Activated naive CD8-positive, alpha-beta T cell treated with anti-CD3 and anti-CD28 coated beads, Interleukin-2, amount 50 U/mL, for 24 hours (primary cell): ENCODE measurements around the gene ABI1.

Experiments
- ATAC-seq: fragments of 150-1000 bp; cut with Tn5 transposase; one replicate; pipeline ENCODE4 v1.10.0; 2021
- DNase-seq: peaks from one replicate; pipeline ENCODE4 v3.0.0; 2021
- H3K27ac Mint-ChIP-seq: one replicate; pipeline ENCODE4 v1.8.0; 2021; ENCODE audit warnings: mild to moderate bottlenecking, mixed read lengths
- H3K27me3 Mint-ChIP-seq: one replicate; pipeline ENCODE4 v1.8.0; 2021; ENCODE audit warnings: mixed read lengths
- H3K36me3 Mint-ChIP-seq: one replicate; pipeline ENCODE4 v1.8.0; 2021; ENCODE audit warnings: low read depth, mixed read lengths
- H3K4me1 Mint-ChIP-seq: one replicate; pipeline ENCODE4 v1.8.0; 2021; ENCODE audit warnings: mixed read lengths
- H3K4me3 Mint-ChIP-seq: one replicate; pipeline ENCODE4 v1.8.0; 2021; ENCODE audit warnings: mild to moderate bottlenecking, moderate library complexity, mixed read lengths
- H3K9me3 Mint-ChIP-seq: one replicate; pipeline ENCODE4 v1.8.0; 2021; ENCODE audit warnings: mixed read lengths

ABI1 gene

DNA sequence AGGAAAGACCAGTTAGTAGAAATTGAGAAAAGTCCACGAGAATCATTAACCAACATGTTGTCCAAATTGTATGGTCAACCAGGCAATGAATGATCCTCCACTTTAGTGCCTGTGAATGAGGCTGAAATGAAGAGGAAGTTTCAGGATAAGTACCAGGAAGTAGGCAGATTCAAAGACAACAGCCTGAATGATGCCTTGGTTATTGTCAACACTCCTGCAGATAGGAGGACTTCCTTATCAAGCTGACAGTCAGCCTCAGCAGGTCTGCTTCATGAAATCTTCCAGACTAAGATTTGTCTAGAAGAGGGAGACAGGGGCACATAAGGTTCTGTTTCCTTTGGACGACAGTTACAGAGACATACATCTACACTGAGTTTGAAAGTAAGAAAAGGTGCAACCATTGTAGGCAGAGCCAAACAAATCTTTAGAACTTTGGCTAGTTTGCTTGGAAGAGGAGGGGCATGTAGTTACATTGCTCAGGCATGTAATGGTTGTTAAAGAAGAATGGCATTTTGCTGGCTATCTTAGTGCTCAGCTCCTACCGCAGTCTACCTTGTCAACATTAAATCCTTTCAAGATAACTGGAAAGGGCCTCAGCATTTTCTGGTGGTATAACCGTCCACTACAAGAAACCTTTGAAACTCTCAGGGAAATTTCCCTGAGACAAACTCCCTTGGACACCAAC is 81.4 kb downstream of the ABI1 start:
- Mint-ChIP-seq H3K36me3 (no peaks in the 10 kb centered on the region), H3K27me3 (no peaks in the 10 kb centered on the region), H3K4me1 (peaks cover 74% of the 10 kb centered on the region), H3K4me3 (no peak overlapping the region), H3K27ac (no peak overlapping the region), H3K9me3 (no peaks in the 10 kb centered on the region)
- DNase-seq, result no peak
- no peak for ATAC-seq

DNA sequence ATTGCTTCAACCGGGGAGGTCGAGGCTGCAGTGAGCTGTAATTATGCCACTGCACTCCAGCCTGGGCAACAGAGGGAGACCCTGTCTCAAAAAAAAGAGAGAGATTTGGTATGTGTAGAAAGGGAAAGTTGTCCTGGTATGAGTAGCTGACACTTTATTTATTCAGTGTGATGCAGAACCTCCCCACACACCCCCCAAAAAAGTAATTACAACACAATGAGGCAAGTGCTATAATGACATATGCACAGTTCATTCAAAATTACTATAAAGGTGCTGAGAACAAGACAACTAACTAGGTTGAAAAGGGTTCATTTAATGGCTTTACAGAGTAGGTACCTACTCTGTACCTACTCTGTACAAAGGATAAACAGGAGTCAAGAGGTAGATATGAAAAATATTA is 83.1 kb downstream of the ABI1 start:
- Mint-ChIP-seq H3K4me1 (peaks cover 69% of the 10 kb centered on the region), H3K27me3 (no peaks in the 10 kb centered on the region), H3K4me3 (no peak overlapping the region), H3K27ac (no peak overlapping the region), H3K36me3 (no peaks in the 10 kb centered on the region), H3K9me3 (no peaks in the 10 kb centered on the region)
- ATAC-seq (no peak), DNase-seq (no peak)

DNA sequence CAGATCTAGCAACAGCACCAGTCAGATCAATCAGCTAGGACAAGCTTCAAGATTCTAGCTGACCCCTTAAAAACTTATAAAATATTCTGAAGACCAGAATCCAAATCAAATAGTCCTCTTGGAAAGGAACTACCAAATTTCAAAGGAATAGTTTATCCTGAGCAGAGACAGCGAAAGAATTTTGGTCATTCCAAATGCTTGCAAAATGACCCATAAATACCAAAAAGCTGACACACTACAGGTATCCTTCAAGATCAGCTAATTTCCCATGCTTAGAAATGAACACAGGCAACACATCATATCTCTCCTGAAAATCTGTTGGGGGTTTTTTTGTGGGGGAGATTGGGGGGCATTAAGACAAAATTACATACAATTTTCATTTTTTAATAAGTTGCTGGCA is 84.5 kb downstream of the ABI1 start:
- H3K9me3 Mint-ChIP-seq, result no peaks in the 10 kb centered on the region
- H3K4me1 Mint-ChIP-seq, result peaks cover 57% of the 10 kb centered on the region
- H3K27ac Mint-ChIP-seq, result no peak overlapping the region
- DNase-seq (no peak), ATAC-seq (no peak)
- H3K27me3 Mint-ChIP-seq, result no peaks in the 10 kb centered on the region
- H3K4me3 Mint-ChIP-seq, result no peak overlapping the region
- H3K36me3 Mint-ChIP-seq, result no peaks in the 10 kb centered on the region

DNA sequence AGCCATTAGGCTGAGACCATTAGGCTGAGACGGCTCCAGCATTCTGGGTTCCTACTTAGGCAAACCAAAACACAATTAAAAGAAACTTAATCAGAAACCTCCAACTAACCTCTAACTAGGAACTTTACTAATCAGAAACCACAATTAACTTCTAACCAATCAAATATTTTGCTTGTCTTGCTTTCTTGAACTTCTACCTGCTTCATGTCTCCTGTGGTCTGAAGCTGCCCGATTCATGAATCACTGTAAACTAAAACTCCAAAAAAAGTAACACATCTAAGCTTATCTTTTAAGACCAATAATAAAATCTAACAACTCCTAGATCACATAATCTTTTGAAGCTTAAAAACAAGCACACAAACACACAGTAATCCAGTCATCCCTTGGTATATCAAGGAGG is 87.1 kb downstream of the ABI1 start:
- DNase-seq (no peak), ATAC-seq (no peak)
- peaks cover 3% of the 10 kb centered on the region for H3K36me3 Mint-ChIP-seq
- no peaks in the 10 kb centered on the region for H3K9me3 Mint-ChIP-seq
- no peak overlapping the region for H3K27ac Mint-ChIP-seq
- no peaks in the 10 kb centered on the region for H3K27me3 Mint-ChIP-seq
- H3K4me1 Mint-ChIP-seq, result peaks cover 38% of the 10 kb centered on the region
- no peak overlapping the region for H3K4me3 Mint-ChIP-seq

DNA sequence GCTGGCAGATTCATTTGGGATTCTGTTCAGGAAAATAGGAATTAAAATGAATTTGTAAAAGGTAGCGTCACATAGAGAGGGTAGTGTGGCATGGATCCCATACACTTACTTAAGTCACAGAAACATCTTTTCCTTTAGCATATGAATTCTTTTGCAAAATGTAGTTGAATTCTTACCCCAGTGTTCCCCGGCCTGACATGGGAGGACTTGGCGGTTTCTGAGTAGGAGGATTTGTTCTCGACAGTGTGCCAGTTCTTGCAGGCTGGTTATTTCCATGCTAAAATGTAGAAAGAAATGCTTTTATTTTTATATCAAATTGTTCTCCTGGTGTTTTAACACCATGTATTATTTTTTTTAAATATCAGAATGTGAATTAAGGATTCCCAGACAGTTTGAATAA is 90.7 kb downstream of the ABI1 start:
- no peaks in the 10 kb centered on the region for H3K9me3 Mint-ChIP-seq
- H3K4me3 Mint-ChIP-seq, result no peak overlapping the region
- H3K36me3 Mint-ChIP-seq, result peaks cover 5% of the 10 kb centered on the region
- no peak overlapping the region for H3K27ac Mint-ChIP-seq
- ATAC-seq, result no peak
- no peak for DNase-seq
- H3K4me1 Mint-ChIP-seq, result peaks cover 20% of the 10 kb centered on the region
- H3K27me3 Mint-ChIP-seq, result no peaks in the 10 kb centered on the region

DNA sequence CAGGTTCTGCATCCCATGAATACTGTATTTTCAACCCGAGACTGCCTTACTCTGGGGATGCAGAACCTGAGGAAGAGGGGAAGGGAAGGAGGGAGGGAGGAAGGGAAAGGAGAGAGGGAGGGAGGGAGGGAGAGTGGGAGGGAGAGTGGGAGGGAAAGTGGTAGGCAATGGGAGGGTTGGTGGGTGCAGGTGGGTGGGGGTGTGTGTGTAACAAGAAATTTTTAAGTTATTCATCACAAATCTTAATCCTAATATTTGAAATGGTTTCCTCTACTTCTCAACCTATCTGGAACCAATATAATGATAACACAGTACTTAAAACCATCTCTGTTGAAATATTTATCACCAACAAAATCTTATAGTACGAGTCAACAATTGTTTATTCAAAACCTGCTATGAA is 95.2 kb downstream of the ABI1 start:
- no peak for DNase-seq
- Mint-ChIP-seq H3K27ac (no peak overlapping the region), H3K4me1 (peaks cover 3% of the 10 kb centered on the region), H3K4me3 (no peak overlapping the region), H3K9me3 (no peaks in the 10 kb centered on the region), H3K27me3 (no peaks in the 10 kb centered on the region), H3K36me3 (peaks cover 17% of the 10 kb centered on the region)
- no peak for ATAC-seq

DNA sequence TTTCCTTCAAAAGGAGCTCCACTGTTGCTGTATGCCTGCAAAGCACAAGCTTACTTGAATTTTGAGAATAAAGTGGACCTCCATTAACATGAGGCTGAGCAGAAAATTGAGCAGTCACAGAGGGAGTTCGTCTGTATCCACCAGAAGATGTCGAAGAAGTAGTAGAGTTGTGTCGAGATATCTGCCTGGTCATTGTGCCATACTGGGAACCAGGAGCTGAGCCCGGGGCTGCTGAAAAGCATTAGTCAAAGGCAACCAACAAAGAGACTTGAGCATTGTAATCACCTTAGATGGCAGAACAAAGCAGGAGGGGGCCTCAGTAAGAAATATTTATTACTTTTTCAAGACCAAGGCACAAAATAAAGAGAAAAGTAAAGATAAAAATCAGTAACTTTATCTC is 101.8 kb downstream of the ABI1 start:
- Mint-ChIP-seq H3K27ac (peak overlapping the region; percentile 1), H3K4me1 (peaks cover 7% of the 10 kb centered on the region), H3K9me3 (no peaks in the 10 kb centered on the region), H3K27me3 (no peaks in the 10 kb centered on the region), H3K36me3 (peaks cover 22% of the 10 kb centered on the region), H3K4me3 (no peak overlapping the region)
- no peak for DNase-seq
- no peak for ATAC-seq

DNA sequence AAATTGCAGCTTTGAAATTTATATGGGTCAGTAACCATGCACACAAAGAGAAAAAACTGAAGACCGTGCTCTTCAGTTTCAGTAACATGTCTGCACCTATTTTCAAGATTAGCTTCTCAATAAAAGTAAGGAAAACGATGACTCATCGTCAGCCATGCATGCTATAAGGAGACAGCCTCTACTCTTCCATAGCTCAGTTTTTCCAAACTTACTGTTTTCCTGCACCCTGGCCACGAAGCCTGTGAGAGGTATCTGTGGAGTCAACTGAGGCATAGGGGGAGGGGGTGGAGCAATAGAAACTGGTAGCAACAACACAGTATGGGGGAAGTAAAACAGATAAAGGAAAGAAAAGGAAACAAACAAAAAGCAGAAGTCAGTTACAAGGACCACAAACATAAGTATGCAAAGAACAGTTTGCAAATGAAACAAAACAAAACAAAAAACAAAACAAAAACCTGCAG is 105.3 kb downstream of the ABI1 start:
- H3K9me3 Mint-ChIP-seq, result no peaks in the 10 kb centered on the region
- H3K27ac Mint-ChIP-seq, result peak overlapping the region; percentile 74
- no peak overlapping the region for H3K4me3 Mint-ChIP-seq
- peaks cover 5% of the 10 kb centered on the region for H3K4me1 Mint-ChIP-seq
- ATAC-seq, result no peak
- peaks cover 13% of the 10 kb centered on the region for H3K36me3 Mint-ChIP-seq
- H3K27me3 Mint-ChIP-seq, result no peaks in the 10 kb centered on the region
- no peak for DNase-seq

DNA sequence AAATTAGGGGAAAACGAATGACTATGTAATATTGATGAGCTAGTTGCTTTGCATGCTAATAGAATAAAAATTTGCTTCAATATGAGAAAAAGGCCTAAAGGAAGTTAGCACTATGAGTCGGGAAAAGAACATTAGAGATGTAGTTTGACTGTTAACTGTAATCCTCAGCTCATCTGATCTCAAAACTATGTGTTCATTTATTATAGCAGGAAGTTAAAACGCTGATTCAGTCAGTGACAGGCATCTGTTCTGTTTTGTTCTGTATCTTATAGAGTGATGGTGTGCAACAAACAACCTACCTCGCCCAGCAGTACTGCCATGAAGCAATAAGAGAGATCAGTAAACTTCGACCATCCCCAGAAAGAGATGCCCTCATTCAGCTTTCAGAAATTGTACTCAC is 114.7 kb downstream of the ABI1 start:
- Mint-ChIP-seq H3K4me1 (no peaks in the 10 kb centered on the region), H3K4me3 (no peak overlapping the region), H3K27me3 (no peaks in the 10 kb centered on the region), H3K36me3 (peaks cover 56% of the 10 kb centered on the region), H3K27ac (peak overlapping the region; percentile 23), H3K9me3 (no peaks in the 10 kb centered on the region)
- DNase-seq (no peak), ATAC-seq (no peak)

DNA sequence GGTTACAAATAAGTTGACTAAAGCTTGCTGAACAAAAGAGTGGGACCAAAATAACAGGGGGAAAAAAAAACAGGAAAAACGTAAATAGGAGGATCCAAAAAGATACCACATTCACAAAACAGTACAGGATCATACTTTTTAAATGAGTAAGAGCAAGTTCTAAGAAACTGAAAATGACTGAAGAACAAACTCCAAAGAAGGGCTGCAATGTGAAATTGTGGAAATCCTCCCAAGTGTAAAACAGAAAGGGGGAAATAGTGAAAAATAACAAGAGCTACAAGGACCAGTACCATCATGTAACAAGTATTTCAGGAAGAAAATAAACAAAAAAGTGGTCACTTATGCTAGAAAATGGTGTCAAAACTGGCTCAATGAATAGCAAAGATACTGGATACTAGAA is 116.9 kb downstream of the ABI1 start:
- Mint-ChIP-seq H3K4me1 (peaks cover 8% of the 10 kb centered on the region), H3K9me3 (no peaks in the 10 kb centered on the region), H3K27me3 (no peaks in the 10 kb centered on the region), H3K36me3 (peaks cover 72% of the 10 kb centered on the region), H3K4me3 (no peak overlapping the region), H3K27ac (peak overlapping the region; percentile 50)
- ATAC-seq, result no peak
- DNase-seq, result no peak

DNA sequence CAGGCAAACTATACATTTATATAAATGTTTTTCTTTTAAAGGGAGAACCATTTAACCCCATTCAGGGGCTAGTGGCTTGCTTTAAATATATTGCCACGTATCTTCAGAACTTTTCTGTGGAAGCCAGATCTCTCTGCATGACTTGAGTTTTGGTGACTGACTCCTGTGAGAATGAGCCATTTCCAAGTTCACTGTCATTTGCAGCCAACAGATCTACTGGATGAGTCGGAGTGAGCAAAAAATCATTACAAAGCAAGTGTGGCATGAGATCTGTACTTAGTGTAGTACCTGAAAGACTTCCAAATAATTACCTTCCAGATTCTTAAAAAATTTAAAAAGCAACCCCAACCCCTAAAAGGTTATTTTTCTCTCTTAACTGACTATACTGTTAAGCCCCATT is 117.7 kb downstream of the ABI1 start:
- peaks cover 73% of the 10 kb centered on the region for H3K36me3 Mint-ChIP-seq
- H3K9me3 Mint-ChIP-seq, result no peaks in the 10 kb centered on the region

DNA sequence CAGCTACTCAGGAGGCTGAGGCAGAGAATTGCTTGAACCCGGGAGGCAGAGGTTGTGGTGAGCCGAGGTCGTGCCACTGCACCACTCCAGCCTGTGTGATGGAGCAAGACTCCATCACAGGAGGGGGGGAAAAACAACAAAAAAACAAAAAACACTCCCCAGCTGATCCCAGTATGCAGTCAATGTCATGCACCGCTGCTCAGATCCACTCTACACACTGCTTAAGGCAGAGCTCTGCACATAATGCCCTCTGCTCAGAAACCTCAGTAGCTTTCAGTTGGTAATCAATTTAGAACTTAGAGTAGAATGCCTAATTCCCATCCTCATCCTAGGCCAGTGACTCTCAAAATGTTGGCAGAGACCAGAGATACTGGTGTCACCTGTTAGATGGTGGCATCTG is 119.4 kb downstream of the ABI1 start:
- H3K36me3 Mint-ChIP-seq, result peaks cover 70% of the 10 kb centered on the region
- peaks cover 32% of the 10 kb centered on the region for H3K4me1 Mint-ChIP-seq
- no peaks in the 10 kb centered on the region for H3K9me3 Mint-ChIP-seq
- DNase-seq (no peak), ATAC-seq (no peak)
- H3K27me3 Mint-ChIP-seq, result no peaks in the 10 kb centered on the region
- no peak overlapping the region for H3K27ac Mint-ChIP-seq
- H3K4me3 Mint-ChIP-seq, result no peak overlapping the region

More for the DNA sequence above, 117.7 kb downstream of the ABI1 start:
- no peak for ATAC-seq
- H3K4me1 Mint-ChIP-seq, result peaks cover 16% of the 10 kb centered on the region
- H3K4me3 Mint-ChIP-seq, result no peak overlapping the region
- no peak overlapping the region for H3K27ac Mint-ChIP-seq
- no peak for DNase-seq
- H3K27me3 Mint-ChIP-seq, result no peaks in the 10 kb centered on the region

DNA sequence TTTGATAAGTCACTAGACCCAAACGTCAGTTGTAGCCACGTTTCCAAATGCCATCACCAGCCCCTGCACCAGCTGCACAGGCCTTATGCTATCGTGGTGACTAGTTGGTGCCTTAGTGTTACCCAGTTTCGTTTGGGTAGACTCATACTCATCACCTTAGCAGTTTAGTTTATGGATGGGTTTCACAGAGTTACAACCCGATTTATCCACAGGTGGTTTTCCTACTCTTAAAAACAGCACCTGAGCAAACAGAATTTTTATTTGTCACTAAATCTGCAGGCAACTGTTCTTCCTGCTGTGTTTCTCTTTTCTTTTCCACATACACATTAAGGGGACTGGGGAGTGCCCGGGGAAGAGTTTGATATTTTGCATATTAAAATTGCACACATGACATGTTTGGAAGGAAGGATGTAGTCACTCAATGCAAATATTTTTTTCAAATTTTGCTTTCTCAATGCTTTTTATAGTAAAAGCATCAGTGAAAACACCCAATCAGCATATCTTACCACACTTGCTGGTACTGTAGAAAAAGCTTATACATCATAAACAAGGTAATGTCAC is 121.6 kb downstream of the ABI1 start:
- H3K27ac Mint-ChIP-seq, result peak overlapping the region; percentile 82
- peaks cover 36% of the 10 kb centered on the region for H3K4me1 Mint-ChIP-seq
- ATAC-seq (peak; percentile 31), DNase-seq (no peak)
- no peaks in the 10 kb centered on the region for H3K9me3 Mint-ChIP-seq
- peaks cover 75% of the 10 kb centered on the region for H3K36me3 Mint-ChIP-seq
- H3K4me3 Mint-ChIP-seq, result no peak overlapping the region
- no peaks in the 10 kb centered on the region for H3K27me3 Mint-ChIP-seq

DNA sequence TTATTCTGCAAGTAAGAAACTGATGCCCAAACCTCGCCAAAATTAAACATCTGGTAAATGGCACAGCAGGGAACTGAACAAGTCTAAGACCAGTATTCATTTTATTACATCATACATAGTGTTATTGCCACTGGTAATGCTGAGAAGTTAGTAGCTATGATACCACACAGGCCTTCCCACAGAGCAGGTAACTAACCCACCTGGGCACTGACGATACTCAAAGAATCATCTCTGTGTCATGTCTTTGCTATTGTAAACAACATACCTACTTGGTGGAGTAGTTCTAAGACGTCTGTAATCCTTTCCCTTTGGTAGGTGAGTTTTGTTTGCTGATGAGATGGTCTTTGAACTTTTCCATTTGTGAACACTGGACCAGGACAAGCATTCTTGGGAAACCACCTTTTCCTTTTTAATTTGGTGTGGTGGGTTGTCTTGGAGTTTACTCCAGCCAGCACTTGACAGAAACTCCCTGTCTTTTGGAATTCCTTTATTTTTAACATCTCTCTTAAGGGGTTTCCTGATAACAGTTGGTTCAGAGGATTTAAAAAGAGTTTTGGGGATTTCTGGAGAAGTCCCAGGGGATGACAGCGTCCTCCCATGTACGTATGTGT is 122.4 kb downstream of the ABI1 start:
- ATAC-seq (no peak), DNase-seq (no peak)
- H3K9me3 Mint-ChIP-seq, result no peaks in the 10 kb centered on the region
- no peak overlapping the region for H3K4me3 Mint-ChIP-seq
- H3K4me1 Mint-ChIP-seq, result peaks cover 36% of the 10 kb centered on the region
- peak overlapping the region; percentile 82 for H3K27ac Mint-ChIP-seq
- H3K27me3 Mint-ChIP-seq, result no peaks in the 10 kb centered on the region
- peaks cover 72% of the 10 kb centered on the region for H3K36me3 Mint-ChIP-seq

DNA sequence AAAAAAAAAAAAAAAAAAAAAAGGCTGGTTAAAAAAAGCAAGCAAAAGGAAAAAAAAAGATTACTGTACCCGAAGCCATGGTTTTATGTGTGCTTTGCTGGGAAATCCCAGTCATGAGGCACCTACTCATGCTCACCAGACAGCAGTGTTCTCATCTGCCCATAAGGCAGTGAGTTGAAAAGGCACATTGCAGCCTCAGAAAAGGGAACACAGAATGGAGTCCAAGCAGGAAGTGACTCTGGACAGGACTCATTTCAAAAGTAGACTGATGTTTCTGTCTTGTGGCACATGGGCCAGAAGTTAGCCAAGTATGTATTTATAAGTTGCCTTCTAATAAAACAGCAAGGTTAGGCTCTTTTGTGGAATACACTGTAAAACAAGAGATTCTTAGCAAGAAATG is 123.0 kb downstream of the ABI1 start:
- Mint-ChIP-seq H3K9me3 (no peaks in the 10 kb centered on the region), H3K4me1 (peaks cover 36% of the 10 kb centered on the region), H3K27ac (peak overlapping the region; percentile 82), H3K4me3 (no peak overlapping the region), H3K27me3 (no peaks in the 10 kb centered on the region), H3K36me3 (peaks cover 70% of the 10 kb centered on the region)
- peak; percentile 89 for ATAC-seq
- DNase-seq, result no peak
